ENCODE results near the gene ZNF683. TPM values are rescaled to one million over a fixed set of nuclear protein-coding genes. Genes with fewer than 3 reads are reported as not detected.

The ZNF683 gene
- total RNA-seq, 2 donors from 2014 or later, result not detected

DNA sequence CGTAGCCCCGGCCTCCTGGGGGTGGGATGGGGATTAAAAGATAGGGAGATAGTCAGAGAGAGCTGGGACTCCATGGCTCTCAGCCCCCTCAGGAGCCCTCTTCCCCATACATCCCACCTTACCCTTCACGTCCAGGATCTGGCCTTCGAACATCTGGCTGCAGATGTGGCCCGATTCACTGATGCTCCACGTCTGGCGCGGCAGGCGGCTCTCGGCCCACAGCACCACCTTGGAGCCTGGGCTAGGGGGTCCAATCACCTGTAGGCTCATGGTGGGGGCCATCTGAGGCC, 50.6 kb downstream of the ZNF683 start:
- TF ChIP-seq, protein P1, sequence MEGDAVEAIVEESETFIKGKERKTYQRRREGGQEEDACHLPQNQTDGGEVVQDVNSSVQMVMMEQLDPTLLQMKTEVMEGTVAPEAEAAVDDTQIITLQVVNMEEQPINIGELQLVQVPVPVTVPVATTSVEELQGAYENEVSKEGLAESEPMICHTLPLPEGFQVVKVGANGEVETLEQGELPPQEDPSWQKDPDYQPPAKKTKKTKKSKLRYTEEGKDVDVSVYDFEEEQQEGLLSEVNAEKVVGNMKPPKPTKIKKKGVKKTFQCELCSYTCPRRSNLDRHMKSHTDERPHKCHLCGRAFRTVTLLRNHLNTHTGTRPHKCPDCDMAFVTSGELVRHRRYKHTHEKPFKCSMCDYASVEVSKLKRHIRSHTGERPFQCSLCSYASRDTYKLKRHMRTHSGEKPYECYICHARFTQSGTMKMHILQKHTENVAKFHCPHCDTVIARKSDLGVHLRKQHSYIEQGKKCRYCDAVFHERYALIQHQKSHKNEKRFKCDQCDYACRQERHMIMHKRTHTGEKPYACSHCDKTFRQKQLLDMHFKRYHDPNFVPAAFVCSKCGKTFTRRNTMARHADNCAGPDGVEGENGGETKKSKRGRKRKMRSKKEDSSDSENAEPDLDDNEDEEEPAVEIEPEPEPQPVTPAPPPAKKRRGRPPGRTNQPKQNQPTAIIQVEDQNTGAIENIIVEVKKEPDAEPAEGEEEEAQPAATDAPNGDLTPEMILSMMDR (IDR thresholded peaks at IDR 0.05), result no peak
- Histone ChIP-seq H3K27ac (no peak overlapping the region), H3K27me3 (replicated peaks; ENCODE audit: insufficient read depth) (no peaks in the 10 kb centered on the region), H3K4me3 (no peak overlapping the region), H3K4me1 (ENCODE audit: control insufficient read depth in 1 of 2, low read depth in 2 of 2) (no peaks in the 10 kb centered on the region), H3K9me3 (no peaks in the 10 kb centered on the region), H3K36me3 (no peaks in the 10 kb centered on the region)
- no peak for ATAC-seq (ENCODE audit: insufficient number of reproducible peaks, low FRiP score, low read depth)
- no peak for DNase-seq (ENCODE audit: low spot score)

GRCh38 chr1:26321315-26322041, 51.1 kb downstream of the ZNF683 start:
- DNase-seq (ENCODE audit: low spot score), result peak; percentile 89
- peak; percentile 82 for ATAC-seq (ENCODE audit: insufficient number of reproducible peaks, low FRiP score, low read depth)
- no peaks in the 10 kb centered on the region for H3K9me3 ChIP-seq
- H3K4me1 ChIP-seq (ENCODE audit: control insufficient read depth in 1 of 2, low read depth in 2 of 2), result no peaks in the 10 kb centered on the region
- TF ChIP-seq, protein P1 (IDR thresholded peaks at IDR 0.05), result peak; percentile 75
- H3K36me3 ChIP-seq, result no peaks in the 10 kb centered on the region
- no peak overlapping the region for H3K4me3 ChIP-seq
- H3K27me3 ChIP-seq (replicated peaks; ENCODE audit: insufficient read depth), result no peaks in the 10 kb centered on the region
- H3K27ac ChIP-seq, result no peak overlapping the region

DNA sequence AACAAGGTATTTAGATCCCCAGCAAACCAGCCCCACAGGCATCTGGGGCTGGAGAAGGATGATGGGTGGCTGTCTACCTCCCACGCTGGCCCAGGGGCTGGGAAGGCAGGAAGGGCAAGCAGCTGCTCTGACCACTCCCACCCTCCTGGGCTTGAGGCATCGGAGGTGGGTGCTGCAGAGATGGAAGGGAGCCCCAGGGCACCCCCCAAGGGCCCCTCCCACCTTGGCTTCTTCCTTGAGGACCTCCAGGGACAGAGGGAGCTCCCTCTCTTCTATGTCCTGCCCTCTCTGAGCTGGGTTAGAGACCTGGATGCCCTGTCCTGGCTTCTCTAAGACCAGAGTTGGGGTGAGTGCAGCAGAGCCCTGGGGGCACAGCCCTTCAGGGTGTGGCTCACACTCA, 51.7 kb downstream of the ZNF683 start:
- ATAC-seq (ENCODE audit: insufficient number of reproducible peaks, low FRiP score, low read depth), result no peak
- Histone ChIP-seq H3K27ac (no peak overlapping the region), H3K36me3 (no peaks in the 10 kb centered on the region), H3K9me3 (no peaks in the 10 kb centered on the region), H3K4me1 (ENCODE audit: control insufficient read depth in 1 of 2, low read depth in 2 of 2) (no peaks in the 10 kb centered on the region), H3K27me3 (replicated peaks; ENCODE audit: insufficient read depth) (no peaks in the 10 kb centered on the region), H3K4me3 (no peak overlapping the region)
- no peak for DNase-seq (ENCODE audit: low spot score)
- TF ChIP-seq, protein P1 (IDR thresholded peaks at IDR 0.05), result no peak

- TF ChIP-seq, protein P1 (IDR thresholded peaks at IDR 0.05), result no peak
- no peaks in the 10 kb centered on the region for H3K36me3 ChIP-seq
- no peaks in the 10 kb centered on the region for H3K9me3 ChIP-seq
- no peaks in the 10 kb centered on the region for H3K4me1 ChIP-seq (ENCODE audit: control insufficient read depth in 1 of 2, low read depth in 2 of 2)
- H3K27me3 ChIP-seq (replicated peaks; ENCODE audit: insufficient read depth), result no peaks in the 10 kb centered on the region
- peak overlapping the region; percentile 42 for H3K4me3 ChIP-seq
- DNase-seq (ENCODE audit: low spot score) (no peak), ATAC-seq (ENCODE audit: insufficient number of reproducible peaks, low FRiP score, low read depth) (no peak)
- no peak overlapping the region for H3K27ac ChIP-seq
Observed at GRCh38 chr1:26318338-26319064, 54.0 kb downstream of the ZNF683 start.

GRCh38 chr1:26317612-26318337, 54.8 kb downstream of the ZNF683 start, which contains the start of gene CD52:
CD52 (plus strand) TSS chr1:26317958; CDS start chr1:26318018, 60 bp downstream.
- TF ChIP-seq, protein P1 (IDR thresholded peaks at IDR 0.05), result no peak
- Histone ChIP-seq H3K4me3 (peak within 1 kb of the TSS; percentile 42), H3K27ac (no peak within 1 kb of the TSS)

More at GRCh38 chr1:26317612-26318337, 54.8 kb downstream of the ZNF683 start, which contains the start of gene CD52:
- H3K36me3 ChIP-seq, result no peaks in the 10 kb centered on the region
- ATAC-seq (ENCODE audit: insufficient number of reproducible peaks, low FRiP score, low read depth) (no peak), DNase-seq (ENCODE audit: low spot score) (no peak)
- H3K4me1 ChIP-seq (ENCODE audit: control insufficient read depth in 1 of 2, low read depth in 2 of 2), result no peaks in the 10 kb centered on the region
- H3K9me3 ChIP-seq, result no peaks in the 10 kb centered on the region
- no peaks in the 10 kb centered on the region for H3K27me3 ChIP-seq (replicated peaks; ENCODE audit: insufficient read depth)
